GM12801 (cell line): ENCODE results near the gene DNAH7.

ENCODE experiments used
- TF ChIP-seq, protein P1 (sequence below): IDR thresholded peaks from one replicate; pipeline ENCODE4 v1.5.1; 2011; ENCODE audit warnings: control low read depth; ENCODE audit not compliant: insufficient read length; ENCODE audit errors: extremely low read depth

The DNAH7 gene

DNA sequence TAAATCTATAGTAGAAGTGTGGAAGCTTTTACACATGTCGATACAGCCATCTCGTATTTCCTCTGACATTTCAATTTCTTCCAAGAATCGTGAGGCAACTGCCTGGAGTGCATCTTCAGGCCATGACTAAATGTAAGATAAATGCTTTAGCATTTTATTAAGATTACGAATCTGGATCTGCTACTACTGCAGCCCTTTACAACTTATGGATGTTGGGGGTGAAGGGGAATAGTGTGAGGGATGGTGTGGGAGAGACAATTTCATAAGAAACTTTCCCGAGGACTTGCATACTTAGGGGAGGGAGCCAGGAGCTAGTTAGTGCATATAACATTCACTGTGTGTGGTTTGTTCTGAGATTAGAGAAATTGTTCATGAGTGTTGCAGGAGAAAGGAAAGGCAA lies 206.8 kb downstream of the DNAH7 start:
- TF ChIP-seq, protein P1, sequence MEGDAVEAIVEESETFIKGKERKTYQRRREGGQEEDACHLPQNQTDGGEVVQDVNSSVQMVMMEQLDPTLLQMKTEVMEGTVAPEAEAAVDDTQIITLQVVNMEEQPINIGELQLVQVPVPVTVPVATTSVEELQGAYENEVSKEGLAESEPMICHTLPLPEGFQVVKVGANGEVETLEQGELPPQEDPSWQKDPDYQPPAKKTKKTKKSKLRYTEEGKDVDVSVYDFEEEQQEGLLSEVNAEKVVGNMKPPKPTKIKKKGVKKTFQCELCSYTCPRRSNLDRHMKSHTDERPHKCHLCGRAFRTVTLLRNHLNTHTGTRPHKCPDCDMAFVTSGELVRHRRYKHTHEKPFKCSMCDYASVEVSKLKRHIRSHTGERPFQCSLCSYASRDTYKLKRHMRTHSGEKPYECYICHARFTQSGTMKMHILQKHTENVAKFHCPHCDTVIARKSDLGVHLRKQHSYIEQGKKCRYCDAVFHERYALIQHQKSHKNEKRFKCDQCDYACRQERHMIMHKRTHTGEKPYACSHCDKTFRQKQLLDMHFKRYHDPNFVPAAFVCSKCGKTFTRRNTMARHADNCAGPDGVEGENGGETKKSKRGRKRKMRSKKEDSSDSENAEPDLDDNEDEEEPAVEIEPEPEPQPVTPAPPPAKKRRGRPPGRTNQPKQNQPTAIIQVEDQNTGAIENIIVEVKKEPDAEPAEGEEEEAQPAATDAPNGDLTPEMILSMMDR: no peak

DNA sequence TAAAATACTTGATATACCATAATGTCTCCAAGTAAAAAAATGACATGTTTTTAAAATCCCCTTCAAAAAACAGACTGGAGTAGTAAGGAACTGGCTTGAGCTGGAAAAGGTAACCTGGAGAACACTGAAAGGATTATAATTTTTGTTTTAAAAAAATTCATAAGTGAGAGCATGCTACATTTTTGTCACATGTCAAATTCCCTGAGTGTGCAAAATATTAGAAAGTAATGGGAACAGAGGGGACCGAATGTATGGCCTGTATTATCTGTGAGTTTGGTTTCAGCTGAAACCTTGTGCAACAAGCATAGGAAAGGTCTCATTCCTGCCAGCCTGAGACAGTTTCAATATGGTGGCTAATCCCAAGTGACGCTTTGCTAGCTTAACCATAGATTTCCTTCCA lies 209.1 kb downstream of the DNAH7 start:
- TF ChIP-seq, protein P1: no peak

DNA sequence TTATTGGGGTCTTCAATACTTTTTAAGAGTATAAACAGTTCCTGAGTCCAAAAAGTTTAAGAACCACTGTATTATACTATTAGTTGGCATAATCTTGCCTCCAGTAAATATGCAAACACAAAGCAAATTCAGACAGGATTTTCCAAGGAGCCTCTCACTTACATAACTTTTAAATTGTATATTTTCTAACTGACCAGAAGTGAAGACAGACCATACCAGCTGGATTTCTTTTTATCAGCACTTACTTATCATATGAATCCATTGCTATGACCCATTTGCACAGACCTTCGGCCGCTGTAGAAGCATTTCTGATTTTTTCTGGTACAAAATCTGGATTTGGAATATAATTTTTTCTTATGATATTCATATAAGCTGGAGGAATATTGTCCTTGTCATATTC lies 211.5 kb downstream of the DNAH7 start:
- TF ChIP-seq, protein P1: no peak

DNA sequence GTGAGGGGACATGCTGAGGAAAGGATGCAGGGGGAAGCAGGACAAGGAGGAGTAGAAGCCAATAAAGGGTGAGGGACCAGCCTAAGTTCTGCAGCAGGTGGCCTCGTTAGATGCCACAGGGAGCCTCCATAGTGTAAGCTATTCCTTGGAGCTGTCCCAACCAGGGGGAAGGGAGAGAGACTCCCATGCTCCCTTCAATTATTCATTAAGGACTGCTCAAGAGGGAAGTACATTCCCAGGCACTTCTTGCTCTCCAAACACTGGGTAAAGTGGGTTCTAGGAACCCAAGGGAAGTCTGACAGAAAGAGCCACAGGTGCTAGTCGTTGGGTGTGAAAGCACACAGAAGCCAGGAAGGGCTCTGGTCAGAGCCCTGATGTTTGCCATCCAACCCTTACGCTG lies 217.9 kb downstream of the DNAH7 start:
- TF ChIP-seq, protein P1: no peak

DNA sequence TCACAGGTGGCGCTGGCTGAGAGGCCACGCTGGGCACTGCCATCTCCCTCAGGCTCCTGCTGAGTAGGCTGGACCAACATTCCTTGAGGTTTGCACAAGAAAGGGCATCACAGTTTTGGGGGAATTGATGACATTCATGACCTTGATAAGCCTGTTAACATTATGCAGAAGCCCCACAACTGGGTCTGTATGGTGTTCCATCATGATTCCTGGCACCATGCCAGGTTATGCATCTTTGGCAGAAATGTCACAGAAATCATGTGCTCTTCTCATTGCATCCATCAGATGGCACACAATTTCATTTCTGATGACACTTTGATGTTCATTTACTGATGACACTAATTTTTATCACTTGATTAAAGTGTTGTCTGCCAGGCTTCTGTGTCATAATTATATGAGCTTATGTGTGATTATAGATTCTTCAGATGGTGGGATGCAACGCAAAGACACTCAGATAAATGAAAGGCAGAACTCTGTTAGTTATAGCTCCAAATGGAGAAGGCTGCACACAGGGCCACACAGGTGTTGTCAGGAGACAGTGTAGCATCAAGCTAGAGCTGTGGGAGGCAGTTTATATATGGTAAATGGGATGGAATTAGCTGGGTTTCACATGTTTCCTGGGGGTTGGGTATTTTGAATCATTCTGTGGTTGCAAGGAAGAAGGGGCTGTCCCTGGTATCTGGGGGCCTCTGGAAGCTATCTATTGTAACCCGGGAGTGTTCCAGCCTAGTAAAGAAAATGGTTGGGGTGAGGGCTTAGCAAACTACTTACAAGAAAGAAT lies 220.3 kb downstream of the DNAH7 start:
- TF ChIP-seq, protein P1: no peak

DNA sequence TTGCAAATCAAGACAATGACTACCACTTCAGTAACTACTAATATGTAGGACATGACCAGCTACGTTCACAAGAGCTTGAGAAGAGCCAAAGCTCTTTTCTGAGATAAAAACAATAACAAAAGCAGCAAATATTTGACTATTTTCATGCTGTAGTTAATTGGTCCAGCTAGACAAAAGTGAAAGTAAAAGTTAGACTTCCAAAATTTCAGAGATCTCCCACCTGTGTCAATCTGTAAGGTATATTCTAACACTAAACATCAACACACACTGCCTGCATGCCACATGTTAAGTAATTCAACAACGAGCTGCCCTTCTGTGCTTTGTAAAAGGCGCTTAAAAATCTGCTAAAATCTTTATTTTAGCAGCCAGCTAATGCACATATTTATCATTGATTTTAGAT lies 225.7 kb downstream of the DNAH7 start:
- TF ChIP-seq, protein P1: no peak

DNA sequence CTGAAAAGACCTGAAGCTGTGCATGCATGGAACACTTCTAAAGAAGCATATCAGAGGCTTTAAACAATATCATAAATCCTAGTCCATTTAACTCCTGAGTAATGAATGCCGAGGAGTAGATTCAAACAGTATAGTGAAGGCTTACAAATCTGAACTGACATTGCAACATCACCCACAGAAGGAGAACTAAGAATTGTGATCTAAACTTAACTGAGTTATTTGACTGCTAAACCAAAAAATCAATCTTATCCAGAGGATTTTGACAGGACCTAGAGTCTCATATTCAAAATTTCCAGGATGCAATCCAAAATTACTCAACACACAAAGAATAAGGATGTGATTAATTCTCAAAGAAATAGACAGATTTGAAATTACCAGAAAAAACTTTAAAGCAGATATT lies 230.6 kb downstream of the DNAH7 start:
- TF ChIP-seq, protein P1: no peak
